SIG-M5 treated with dmso at 0.1 percent for 504 hours (cell line): ENCODE data around the gene NPAS3.

ENCODE experiments used
- DNase-seq: peaks from one replicate; lab custom pipeline; 2025; ENCODE audit not compliant: unreplicated experiment; lab: John Stamatoyannopoulos, UW

Gene NPAS3

GRCh38 chr14:33696165-33696564 is 757.5 kb downstream of the NPAS3 start:
- DNase-seq, result no peak

GRCh38 chr14:33699300-33699983 is 760.8 kb downstream of the NPAS3 start:
- DNase-seq, result no peak

- DNase-seq, result no peak
Observed at GRCh38 chr14:33700052-33700451, 761.4 kb downstream of the NPAS3 start.

GRCh38 chr14:33702293-33702692 is 763.6 kb downstream of the NPAS3 start:
- DNase-seq, result no peak

GRCh38 chr14:33704481-33704880 is 765.8 kb downstream of the NPAS3 start:
- no peak for DNase-seq

GRCh38 chr14:33705490-33705889 is 766.8 kb downstream of the NPAS3 start:
- no peak for DNase-seq

- DNase-seq, result no peak
Observed at GRCh38 chr14:33707716-33708115, 769.0 kb downstream of the NPAS3 start.

GRCh38 chr14:33709283-33709682 is 770.6 kb downstream of the NPAS3 start:
- no peak for DNase-seq

- DNase-seq, result no peak
Observed at GRCh38 chr14:33709711-33710110, 771.0 kb downstream of the NPAS3 start.

- no peak for DNase-seq
Observed at GRCh38 chr14:33710273-33710672, 771.6 kb downstream of the NPAS3 start.

- DNase-seq, result no peak
Observed at GRCh38 chr14:33711194-33711593, 772.5 kb downstream of the NPAS3 start.

GRCh38 chr14:33711811-33712216 is 773.1 kb downstream of the NPAS3 start:
- no peak for DNase-seq

GRCh38 chr14:33714527-33715226 is 776.0 kb downstream of the NPAS3 start:
- no peak for DNase-seq

GRCh38 chr14:33715227-33715528 is 776.5 kb downstream of the NPAS3 start:
- no peak for DNase-seq

- DNase-seq, result no peak
Observed at GRCh38 chr14:33716921-33717320, 778.2 kb downstream of the NPAS3 start.

- no peak for DNase-seq
Observed at GRCh38 chr14:33717866-33718265, 779.2 kb downstream of the NPAS3 start.

- DNase-seq, result no peak
Observed at GRCh38 chr14:33720284-33720787, 781.7 kb downstream of the NPAS3 start.

GRCh38 chr14:33726685-33727084 is 788.0 kb downstream of the NPAS3 start:
- DNase-seq, result no peak

- no peak for DNase-seq
Observed at GRCh38 chr14:33727606-33728005, 788.9 kb downstream of the NPAS3 start.

- peak; percentile 10 for DNase-seq
Observed at GRCh38 chr14:33728010-33728498, 789.4 kb downstream of the NPAS3 start.

- DNase-seq, result no peak
Observed at GRCh38 chr14:33730156-33730555, 791.5 kb downstream of the NPAS3 start.

GRCh38 chr14:33732175-33732574 is 793.5 kb downstream of the NPAS3 start:
- no peak for DNase-seq

GRCh38 chr14:33733310-33733709 is 794.6 kb downstream of the NPAS3 start:
- DNase-seq, result no peak
